Hepatocyte (in vitro differentiated cells): Measurements from ENCODE around the gene GABRE. TPM values are rescaled to one million over a fixed set of nuclear protein-coding genes. Genes with fewer than 3 reads are reported as not detected.

Source experiments
- DNase-seq: peaks from one replicate; pipeline ENCODE4 v3.0.0-alpha.2; 2016; ENCODE audit warnings: low spot score
- H2AFZ ChIP-seq: fragments of 200-600 bp; sonication (generic); 2 replicates; pipeline ENCODE4 v1.6.0; 2016; ENCODE audit warnings: antibody characterized with exemption, mild to moderate bottlenecking
- H3K27ac ChIP-seq: fragments of 200-600 bp; sonication (generic); 2 replicates; pipeline ENCODE4 v1.5.1; 2016; ENCODE audit warnings: mild to moderate bottlenecking
- H3K27me3 ChIP-seq: fragments of 200-600 bp; sonication (generic); 2 replicates; pipeline ENCODE4 v1.6.1; 2016
- H3K36me3 ChIP-seq: fragments of 200-600 bp; sonication (generic); replicated peaks from 2 replicates; pipeline ENCODE4 v1.5.1; 2016; ENCODE audit warnings: low read depth; ENCODE audit not compliant: insufficient read depth
- H3K4me1 ChIP-seq: fragments of 200-600 bp; sonication (generic); 2 replicates; pipeline ENCODE4 v1.5.1; 2016; ENCODE audit warnings: mild to moderate bottlenecking, moderate library complexity; ENCODE audit not compliant: insufficient read depth
- H3K4me2 ChIP-seq: fragments of 200-600 bp; sonication (generic); 2 replicates; pipeline ENCODE4 v1.6.0; 2016
- H3K4me3 ChIP-seq: fragments of 200-600 bp; sonication (generic); 2 replicates; pipeline ENCODE4 v1.5.1; 2016; ENCODE audit warnings: mild to moderate bottlenecking
- H3K79me2 ChIP-seq: fragments of 200-600 bp; sonication (generic); 2 replicates; pipeline ENCODE4 v1.6.0; 2017; ENCODE audit warnings: mild to moderate bottlenecking
- H3K9me2 ChIP-seq: fragments of 200-600 bp; sonication (generic); replicated peaks from 2 replicates; pipeline ENCODE4 v1.6.0; 2017; ENCODE audit warnings: mild to moderate bottlenecking; ENCODE audit not compliant: insufficient read depth
- H3K9me3 ChIP-seq: fragments of 200-600 bp; sonication (generic); 2 replicates; pipeline ENCODE4 v1.5.1; 2016; ENCODE audit warnings: low read depth, mild to moderate bottlenecking
- H4K20me1 ChIP-seq: fragments of 200-600 bp; sonication (generic); 2 replicates; pipeline ENCODE4 v1.6.0; 2016; ENCODE audit warnings: mild to moderate bottlenecking; ENCODE audit not compliant: insufficient read depth, poor library complexity, severe bottlenecking
- EZH2 ChIP-seq: fragments of 200-600 bp; sonication (generic); IDR thresholded peaks from 2 replicates; pipeline ENCODE4 v1.6.1; 2016; ENCODE audit warnings: antibody characterized with exemption, mild to moderate bottlenecking, borderline replicate concordance
- EZH2phosphoT487 ChIP-seq: fragments of 200-600 bp; sonication (generic); IDR thresholded peaks from one replicate; pipeline ENCODE4 v1.6.1; 2018; ENCODE audit warnings: antibody characterized with exemption, mild to moderate bottlenecking, low read depth, moderate library complexity; ENCODE audit not compliant: unreplicated experiment, severe bottlenecking
- WGBS: methylation state at CpG from one replicate; pipeline ENCODE4 v1.1.6; 2016; ENCODE audit warnings: low lambda C conversion rate; ENCODE audit errors: missing lambda C conversion rate; 5-methylcytosine and 5-hydroxymethylcytosine counted together
- polyA plus RNA-seq: library from polyadenylated mRNA; unstranded; fragments of >200 nt; fragmentation: Nextera tagmentation; extraction: Ambion mirVana; gene quantifications from 2 replicates; pipeline ENCODE4 v1.2.1, GENCODE V29; 2016
- total RNA-seq: library from RNA; depleted of rRNA; stranded (reverse); fragments of >200 nt; gene quantifications from 2 replicates; pipeline ENCODE4 v1.2.3, GENCODE V29; 2014
- TF ChIP-seq, protein P1 (sequence below): fragments of 200-600 bp; sonication (generic); IDR thresholded peaks from 2 replicates; pipeline ENCODE4 v1.5.1; 2016; ENCODE audit warnings: antibody characterized with exemption, mild to moderate bottlenecking; ENCODE audit not compliant: poor library complexity

GABRE gene
- total and polyA plus RNA-seq, 2 experiments from 2014 or later: 9.0 to 15.1 TPM

DNA sequence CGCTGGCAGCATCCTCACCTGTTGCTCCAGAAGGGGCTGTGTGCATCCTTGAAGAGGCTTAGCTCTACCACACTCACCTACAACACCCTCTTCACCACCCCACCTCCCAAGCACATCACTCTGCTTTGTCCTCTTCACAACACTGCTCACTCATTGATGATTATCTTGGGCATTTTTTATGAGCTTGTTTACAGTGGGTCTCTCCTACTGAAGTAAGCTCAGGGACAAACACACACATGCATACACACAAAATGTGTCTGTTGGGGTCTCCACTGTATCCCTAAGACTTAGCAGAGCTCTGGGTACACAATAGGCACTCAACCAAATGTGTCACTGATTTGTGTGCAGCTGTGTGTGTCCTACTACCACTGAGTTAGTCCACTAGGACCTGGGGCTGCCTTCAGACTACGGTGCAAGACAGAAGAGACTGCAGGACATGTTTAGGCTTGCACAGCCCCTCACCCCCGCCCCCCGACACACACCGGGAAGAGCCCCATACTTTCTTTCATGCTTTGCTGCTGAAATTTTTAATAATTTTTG, 1.3 kb upstream of the GABRE start:
- Histone ChIP-seq H3K36me3 (no peaks in the 10 kb centered on the region), H3K79me2 (peaks cover 6% of the 10 kb centered on the region), H4K20me1 (no peaks in the 10 kb centered on the region), H3K27me3 (no peaks in the 10 kb centered on the region), H2AFZ (no peak overlapping the region), H3K27ac (no peak overlapping the region), H3K4me3 (no peak overlapping the region), H3K9me2 (no peaks in the 10 kb centered on the region), H3K4me2 (no peak overlapping the region), H3K9me3 (no peaks in the 10 kb centered on the region), H3K4me1 (no peaks in the 10 kb centered on the region)
- DNase-seq: no peak
- WGBS: 79% methylated on average over 5 of the region's 5 CpGs
- TF ChIP-seq EZH2: no peak
- no peak for TF ChIP-seq EZH2phosphoT487
- TF ChIP-seq, protein P1, sequence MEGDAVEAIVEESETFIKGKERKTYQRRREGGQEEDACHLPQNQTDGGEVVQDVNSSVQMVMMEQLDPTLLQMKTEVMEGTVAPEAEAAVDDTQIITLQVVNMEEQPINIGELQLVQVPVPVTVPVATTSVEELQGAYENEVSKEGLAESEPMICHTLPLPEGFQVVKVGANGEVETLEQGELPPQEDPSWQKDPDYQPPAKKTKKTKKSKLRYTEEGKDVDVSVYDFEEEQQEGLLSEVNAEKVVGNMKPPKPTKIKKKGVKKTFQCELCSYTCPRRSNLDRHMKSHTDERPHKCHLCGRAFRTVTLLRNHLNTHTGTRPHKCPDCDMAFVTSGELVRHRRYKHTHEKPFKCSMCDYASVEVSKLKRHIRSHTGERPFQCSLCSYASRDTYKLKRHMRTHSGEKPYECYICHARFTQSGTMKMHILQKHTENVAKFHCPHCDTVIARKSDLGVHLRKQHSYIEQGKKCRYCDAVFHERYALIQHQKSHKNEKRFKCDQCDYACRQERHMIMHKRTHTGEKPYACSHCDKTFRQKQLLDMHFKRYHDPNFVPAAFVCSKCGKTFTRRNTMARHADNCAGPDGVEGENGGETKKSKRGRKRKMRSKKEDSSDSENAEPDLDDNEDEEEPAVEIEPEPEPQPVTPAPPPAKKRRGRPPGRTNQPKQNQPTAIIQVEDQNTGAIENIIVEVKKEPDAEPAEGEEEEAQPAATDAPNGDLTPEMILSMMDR: no peak

DNA sequence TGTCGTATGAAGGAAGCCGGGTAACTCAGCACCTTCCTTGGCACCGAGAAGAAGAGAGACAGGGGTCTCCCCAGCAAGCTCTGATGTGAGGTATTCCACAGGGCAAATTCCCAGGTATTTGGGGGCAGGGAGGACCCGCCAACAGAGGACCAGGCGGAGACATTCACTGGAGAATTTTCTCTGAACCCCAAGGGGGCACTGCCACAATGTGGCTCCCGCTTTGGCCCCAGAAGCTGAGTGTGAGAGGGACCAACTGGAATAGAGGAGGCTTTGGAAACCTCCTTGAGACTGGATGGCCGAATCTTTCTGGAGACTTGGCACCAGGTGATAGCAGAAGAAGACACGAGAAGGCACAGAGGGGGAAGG, 735 bp upstream of the GABRE start:
- H4K20me1 ChIP-seq: no peaks in the 10 kb centered on the region
- no peak overlapping the region for H3K4me3 ChIP-seq
- H3K27me3 ChIP-seq: no peaks in the 10 kb centered on the region
- H3K79me2 ChIP-seq: peaks cover 6% of the 10 kb centered on the region
- H3K36me3 ChIP-seq: no peaks in the 10 kb centered on the region
- H3K4me2 ChIP-seq: peak overlapping the region; percentile 84
- DNase-seq: no peak
- no peak overlapping the region for H3K27ac ChIP-seq
- 76% methylated on average over 8 of the region's 8 CpGs for WGBS
- H2AFZ ChIP-seq: peak overlapping the region; percentile 56
- no peaks in the 10 kb centered on the region for H3K9me2 ChIP-seq
- H3K4me1 ChIP-seq: no peaks in the 10 kb centered on the region
- TF ChIP-seq EZH2 (no peak), EZH2phosphoT487 (no peak)
- TF ChIP-seq, protein P1: no peak
- no peaks in the 10 kb centered on the region for H3K9me3 ChIP-seq

DNA sequence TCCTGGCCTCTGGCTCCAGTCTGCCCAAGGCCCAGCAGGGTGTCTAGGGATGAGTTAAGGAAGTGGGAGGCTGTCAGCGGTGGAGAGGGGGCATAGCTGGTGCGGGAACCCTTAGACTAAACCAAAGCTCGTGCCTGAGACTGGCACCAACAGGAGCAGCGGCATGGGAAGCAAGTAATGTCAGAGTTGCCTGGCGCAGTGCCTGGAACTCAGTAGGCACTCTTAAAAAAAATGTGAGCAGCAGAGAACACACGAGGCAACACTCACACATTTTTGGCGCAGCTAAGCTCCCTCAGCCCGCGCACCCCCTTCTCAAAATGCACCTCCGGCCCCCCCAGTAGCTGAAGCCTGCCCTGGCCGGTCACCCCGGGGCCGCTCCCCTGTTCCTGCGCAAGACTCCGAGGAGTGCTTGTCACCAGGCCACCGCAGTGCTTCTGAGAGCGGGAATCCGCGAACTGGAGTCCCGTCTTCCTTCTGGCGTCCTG, 583 bp downstream of the GABRE start:
- Histone ChIP-seq H3K4me2 (peak overlapping the region; percentile 84), H3K9me2 (no peaks in the 10 kb centered on the region), H3K9me3 (no peaks in the 10 kb centered on the region), H2AFZ (peak overlapping the region; percentile 56), H3K36me3 (no peaks in the 10 kb centered on the region), H4K20me1 (no peaks in the 10 kb centered on the region), H3K4me3 (peak overlapping the region; percentile 16), H3K4me1 (no peaks in the 10 kb centered on the region), H3K79me2 (peaks cover 6% of the 10 kb centered on the region), H3K27ac (no peak overlapping the region), H3K27me3 (no peaks in the 10 kb centered on the region)
- no peak for TF ChIP-seq EZH2phosphoT487
- TF ChIP-seq EZH2: no peak
- TF ChIP-seq, protein P1: no peak
- peak; percentile 11 for DNase-seq
- WGBS: 45% methylated on average over 21 of the region's 21 CpGs
